Stimulated activated CD4-positive, alpha-beta T cell treated with anti-CD3 and anti-CD28 coated beads, TNF-alpha, amount 100 ng/mL, for 48 hours (primary cell): ENCODE data around the gene CCDC102B.
"Not testable (repeated sequence)": the region's sequence is repeated elsewhere in the genome, so short reads cannot be mapped to it uniquely, and the experiment has no call there.

ENCODE experiments used
- DNase-seq, 3 donors: peaks; one replicate each; pipeline ENCODE4 v3.0.0-alpha.2; 2020; ENCODE audit warnings: low read depth in 3 of 3

Gene CCDC102B

DNA sequence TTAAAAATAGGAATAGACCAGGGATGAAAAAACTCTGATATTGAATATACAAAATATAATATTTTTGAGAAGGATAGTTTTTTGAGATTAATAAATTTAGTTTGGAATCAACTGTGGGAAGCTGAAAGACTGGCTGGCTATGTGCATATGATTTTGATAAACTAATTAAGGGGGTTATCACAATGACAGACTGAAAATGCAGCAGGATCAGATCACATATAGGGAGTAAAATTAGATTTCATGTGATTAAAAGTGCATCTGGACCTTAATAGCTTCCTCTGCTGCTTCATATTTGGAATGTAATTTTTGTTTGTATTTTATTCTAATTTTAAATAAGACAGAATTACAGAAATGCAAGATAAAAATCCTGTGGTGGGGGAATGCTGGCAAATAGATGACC is 111.7 kb downstream of the CCDC102B start:
- DNase-seq, result no peak

DNA sequence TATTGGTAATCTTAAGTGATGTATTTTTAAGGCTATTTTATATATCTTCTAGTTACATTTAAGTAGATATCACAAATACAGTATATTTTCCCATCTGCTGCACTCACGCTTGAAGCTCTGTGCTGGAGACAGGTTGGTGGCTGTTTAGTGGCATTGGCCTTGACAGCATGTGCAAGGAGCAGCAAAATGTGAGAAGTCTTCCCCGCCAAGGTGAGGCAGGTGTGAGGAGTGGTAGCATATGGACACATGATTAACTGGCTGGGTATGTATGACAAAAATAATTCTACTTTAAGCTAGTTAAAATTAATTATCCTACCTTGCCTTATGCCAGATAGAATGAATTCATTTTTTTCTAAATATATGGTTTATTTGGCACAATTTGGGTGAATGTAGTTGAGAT is 117.2 kb downstream of the CCDC102B start:
- no peak for DNase-seq

DNA sequence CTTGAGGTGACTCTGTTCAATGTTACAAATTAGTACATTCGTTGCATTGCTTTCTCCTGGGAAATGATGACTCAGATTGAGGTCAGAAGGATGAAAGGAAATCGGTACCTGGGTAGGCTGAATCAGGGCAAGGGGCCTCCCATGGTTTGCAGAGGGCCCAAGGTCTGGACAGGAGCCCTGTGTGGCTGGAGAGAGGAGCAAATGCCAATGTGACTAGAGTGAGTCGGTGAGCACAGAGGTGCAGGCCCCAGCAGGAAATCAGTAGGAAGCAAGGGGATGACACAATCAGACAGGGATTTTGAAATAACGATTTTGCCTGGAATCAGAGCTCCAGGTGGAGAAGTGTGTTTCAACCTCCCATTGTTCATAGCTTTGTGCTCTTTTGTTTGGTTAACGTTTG is 118.9 kb downstream of the CCDC102B start:
- no peak for DNase-seq

DNA sequence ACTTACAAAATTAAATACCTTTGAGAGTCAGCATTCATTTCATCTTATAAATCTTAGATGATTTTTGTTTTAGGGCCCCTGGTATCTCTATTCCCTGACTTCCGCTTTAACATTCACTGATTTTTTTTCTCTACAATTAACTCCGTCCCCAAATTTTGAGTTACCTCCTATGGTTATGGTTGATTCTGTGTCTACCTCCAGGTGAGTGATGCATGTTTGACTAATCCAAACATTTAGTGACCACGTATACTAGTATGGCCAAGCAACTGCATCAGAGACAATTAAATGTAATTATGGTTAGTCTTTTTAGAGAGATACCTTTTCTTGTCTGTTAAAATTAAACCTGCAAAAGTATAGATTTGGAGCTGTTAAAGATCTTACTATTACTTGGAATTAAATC is 120.3 kb downstream of the CCDC102B start:
- no peak for DNase-seq

DNA sequence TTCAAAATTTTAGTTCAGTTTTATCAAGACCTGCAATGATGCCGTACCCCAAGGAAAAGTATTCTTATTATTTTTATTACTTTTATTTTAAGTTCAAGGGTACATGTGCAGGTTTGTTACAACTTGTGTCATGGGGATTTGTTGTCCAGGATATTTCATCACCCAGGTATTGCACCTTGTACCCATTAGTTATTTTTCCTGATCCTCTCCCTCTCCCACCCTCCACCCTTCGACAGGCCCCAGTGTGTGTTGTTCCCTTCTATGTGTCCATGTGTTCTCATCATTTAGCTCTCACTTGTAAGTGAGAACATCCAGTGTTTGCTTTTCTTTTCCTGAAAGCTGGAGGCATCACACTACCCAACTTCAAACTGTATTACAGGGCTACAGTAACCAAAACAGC is 122.0 kb downstream of the CCDC102B start:
- no peak for DNase-seq

DNA sequence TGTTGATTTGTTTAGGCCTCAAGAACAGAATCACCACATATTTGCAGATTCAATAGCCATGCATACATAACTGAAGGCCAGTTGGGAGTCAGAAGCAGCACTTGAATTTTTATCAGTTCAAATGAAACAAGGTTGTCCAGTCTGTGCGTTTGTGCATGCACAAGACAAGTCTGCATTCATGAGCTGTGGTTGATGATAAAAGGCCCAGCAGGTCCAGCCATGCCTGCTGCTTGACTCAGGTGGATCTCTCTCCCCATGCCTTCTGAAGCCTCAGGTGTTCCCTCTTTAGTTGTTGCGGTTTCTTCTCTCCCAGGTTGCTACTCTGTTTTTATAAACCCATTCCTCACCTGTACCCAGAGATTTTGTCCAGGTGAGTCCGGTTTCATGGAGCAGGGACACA is 124.5 kb downstream of the CCDC102B start:
- DNase-seq, result no peak

DNA sequence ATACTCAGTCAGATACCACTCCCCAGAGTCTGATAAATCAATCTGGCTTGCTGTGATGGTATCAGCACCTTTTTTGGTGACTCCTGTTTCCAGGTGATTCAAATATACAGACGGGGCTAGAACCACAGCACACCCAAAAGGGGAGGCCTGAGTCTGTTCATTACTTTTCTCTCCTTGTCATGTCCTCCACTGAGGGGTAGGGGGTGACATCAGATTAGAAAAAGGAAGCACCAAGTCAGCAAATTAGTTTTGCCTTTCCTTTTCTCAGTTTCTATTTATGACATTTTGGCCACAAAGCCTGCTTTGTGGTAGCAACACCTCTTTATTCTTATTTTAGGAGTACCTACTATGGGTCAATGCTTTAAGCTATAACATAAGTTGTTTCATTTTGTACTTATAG is 127.4 kb downstream of the CCDC102B start:
- no peak for DNase-seq

DNA sequence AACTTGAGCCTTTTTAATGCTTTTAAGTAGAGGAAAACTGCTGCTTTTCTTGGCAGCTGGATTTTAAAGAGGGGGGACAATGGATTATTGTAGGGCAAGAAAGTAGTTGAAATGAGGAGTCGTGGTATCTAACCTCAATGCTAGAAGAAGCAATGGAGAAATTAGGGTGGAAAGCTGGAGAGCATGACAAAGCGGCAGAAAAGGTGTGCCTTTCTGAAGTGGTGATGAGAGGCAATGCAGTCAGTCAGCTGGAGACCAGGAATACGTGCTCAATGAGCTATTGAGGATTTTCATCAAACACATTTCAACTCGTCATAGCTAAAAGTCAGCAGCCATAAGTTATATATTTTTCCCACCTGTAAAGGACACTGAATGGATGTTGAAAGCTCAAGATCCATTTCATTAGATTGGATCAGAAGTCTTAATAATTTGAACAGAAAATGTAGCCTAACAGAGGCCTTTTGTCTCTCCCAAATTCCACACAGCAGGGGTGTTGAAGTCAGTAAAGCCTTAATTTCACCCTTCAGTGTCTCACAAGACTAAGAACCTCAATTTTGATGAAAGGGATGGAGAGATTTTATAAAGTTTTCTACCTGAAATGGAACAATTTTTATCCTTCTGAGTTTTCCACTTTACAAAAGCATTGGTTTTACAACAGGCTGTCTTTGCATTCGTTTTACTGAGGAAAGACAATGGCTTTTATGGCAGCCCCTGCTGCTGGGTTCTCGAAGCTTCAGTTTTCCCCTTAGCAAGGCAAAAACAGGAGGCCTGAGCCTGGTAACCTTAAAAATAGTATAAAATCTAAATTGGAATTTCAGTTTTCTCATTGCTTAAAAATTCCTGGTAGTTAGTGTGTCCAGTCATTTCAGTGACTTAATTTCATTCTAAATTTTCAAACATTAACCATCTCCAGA is 131.1 kb downstream of the CCDC102B start:
- DNase-seq, result no peak

DNA sequence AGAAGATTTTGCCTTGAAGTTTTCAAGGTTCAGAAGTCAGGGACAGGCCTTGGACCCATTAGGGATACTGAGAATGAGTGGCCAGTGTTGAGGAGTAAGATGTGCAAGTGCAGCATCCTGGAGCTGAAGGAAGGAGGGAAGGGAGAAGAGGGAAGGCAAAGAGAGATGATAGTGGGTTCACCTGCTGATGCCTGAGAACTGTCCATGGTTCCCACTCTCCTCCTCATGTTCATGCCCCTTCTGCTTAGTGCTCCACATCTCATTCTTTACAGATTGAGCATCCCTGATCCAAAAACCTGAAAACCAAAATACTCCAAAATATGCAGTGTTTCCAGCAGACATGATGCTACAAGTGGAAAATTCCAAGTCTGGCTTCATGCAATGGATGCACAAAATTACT is 137.8 kb downstream of the CCDC102B start:
- DNase-seq, result no peak

DNA sequence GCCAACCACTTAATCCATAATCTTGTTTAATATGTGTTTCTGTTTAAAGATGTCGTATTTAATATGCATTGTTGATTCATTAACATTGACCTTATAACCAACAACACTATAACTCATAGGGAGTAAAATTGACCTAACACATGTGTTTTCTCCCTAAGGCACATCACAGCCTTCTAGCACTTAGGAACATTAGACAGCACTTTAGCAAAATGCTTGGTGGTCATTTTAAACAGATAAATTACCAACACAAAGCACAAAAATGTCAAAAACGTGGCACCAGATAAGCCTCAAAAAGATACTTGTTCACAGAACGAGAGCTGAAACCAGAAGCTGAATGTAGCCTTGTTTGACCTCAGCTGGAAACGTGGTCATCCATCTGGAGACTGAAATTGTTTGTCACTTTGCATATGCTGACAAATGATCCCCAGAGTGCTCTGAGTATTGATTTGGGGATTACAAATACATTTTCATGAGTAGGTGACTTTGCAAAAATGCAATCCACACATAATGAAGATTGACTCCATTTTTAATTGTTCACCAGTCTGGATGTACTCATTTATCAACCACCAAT is 139.2 kb downstream of the CCDC102B start:
- DNase-seq, result no peak

DNA sequence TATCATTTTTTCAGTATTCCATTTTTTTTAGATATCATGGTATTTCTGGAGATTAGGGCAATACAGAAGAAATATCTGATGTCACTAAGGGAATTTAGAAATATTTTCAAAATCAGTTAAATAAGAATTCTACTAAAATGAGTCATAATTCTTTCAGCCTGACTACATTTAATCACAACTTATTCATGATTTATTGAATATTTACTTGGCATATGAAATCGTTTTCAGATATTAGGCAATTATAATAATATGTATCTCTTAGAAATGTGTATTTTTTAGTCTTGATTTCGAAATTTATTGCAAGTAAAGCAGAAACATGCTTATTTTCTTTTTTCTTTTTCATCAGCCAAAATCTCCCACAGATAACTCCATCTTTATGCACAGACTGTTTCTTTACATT is 142.2 kb downstream of the CCDC102B start:
- DNase-seq, result no peak

DNA sequence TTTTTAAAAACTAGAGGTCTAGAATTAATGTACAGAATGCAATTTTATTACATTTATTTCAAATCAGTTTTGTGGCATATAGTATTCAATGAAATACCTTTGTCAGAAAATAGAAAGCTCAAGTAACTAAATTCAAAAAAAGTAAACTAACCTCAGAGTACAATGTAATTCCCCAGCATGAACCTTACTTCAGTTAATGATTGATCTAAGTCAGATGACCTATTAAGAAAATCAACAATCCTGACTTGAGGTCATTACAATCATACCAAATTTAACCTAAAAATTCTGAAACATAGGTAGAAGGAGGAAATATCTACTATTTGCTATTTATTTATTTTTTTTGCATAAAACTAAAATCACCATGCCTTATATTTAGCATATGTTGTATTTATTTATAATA is 142.9 kb downstream of the CCDC102B start:
- DNase-seq, result no peak

DNA sequence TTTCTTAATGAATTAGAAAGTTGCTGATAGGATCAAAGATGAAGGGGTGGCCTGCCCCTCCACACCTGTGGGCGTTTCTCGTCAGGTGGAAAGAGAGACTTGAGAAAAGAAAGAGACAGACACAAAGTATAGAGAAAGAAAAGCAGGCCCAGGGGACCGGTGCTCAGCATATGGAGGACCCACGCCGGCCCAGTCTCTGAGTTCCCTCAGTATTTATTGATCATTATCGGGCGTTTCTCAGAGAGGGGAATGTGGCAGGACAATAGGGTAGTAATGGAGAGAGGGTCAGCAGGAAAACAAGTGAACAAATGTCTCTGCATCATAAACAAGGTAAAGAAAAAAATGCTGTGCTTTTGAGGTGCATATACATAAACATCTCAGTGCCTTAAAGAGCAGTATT is 144.3 kb downstream of the CCDC102B start:
- no peak for DNase-seq

DNA sequence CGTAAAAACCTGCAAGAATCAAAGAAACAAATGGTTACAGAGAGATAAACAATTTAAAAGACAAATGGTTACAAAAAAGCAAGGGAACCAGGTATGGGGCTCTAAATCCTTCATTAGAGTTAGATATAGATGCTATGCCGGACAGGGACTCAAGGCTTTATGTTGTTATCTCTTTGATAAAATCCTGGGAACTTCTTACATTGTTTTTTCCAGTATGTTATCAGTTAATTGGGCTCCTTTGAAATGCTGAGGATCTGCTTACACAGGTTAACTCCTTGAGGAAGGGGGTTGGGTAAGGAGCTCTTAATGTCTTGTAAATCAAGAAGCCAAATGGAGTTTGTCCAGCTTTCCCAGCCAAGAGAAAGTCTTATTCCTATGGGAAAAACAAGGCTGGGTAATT is 146.0 kb downstream of the CCDC102B start:
- DNase-seq, result not testable (repeated sequence)

DNA sequence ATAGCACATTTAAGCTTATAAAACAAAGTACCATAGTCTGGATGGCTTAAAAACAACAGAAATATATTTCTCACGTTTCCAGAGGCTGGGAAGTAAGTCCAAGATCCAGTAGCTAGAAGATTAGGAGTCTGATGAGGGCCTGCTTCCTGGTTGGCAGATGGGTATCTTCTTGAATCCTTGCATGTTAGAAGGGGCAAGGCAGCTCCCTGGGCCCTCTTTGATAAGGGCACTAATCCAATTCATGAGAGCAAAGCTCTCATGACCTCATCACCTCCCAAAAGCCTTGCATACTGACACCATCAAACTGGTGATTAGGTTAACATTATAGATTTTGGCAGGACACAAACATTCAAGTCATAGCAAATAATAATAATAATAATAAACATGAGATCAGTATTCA is 146.4 kb downstream of the CCDC102B start:
- DNase-seq, result no peak

DNA sequence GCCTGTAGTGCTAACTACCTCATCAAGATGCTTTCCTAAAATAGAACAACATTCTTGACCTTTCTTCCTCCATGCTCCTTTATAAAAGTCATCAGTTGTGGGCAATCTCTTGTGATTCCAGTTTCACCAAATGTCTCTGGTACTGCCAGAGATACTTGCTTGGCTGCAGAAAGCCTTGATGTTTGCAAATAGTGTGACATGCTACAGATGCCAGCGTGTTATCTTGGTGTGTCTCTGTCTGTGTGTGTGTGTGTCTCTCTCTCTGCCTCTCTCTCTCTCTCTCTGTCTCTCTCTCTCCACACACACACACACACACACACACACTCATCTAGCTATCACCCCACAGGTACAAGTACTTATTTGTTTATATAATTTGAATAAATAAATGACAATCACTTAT is 146.9 kb downstream of the CCDC102B start:
- no peak for DNase-seq

DNA sequence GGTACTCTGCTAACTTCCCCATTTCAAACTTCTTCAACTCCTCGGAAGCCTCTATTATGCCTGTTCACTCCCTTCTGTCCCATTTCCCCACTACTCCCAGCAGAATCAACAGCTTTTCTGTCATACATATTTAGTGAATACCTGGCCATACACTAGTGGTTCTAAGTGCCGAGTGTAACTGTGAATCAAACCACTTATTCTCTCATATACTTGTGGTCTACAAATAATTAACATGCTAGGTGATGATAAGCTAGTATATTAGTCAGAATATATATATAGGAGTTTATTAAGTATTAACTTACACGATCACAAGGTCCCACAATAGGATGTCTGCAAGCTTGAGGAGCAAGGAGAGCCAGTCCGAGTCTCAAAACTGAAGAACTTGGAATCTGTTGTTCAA is 150.7 kb downstream of the CCDC102B start:
- DNase-seq, result no peak

DNA sequence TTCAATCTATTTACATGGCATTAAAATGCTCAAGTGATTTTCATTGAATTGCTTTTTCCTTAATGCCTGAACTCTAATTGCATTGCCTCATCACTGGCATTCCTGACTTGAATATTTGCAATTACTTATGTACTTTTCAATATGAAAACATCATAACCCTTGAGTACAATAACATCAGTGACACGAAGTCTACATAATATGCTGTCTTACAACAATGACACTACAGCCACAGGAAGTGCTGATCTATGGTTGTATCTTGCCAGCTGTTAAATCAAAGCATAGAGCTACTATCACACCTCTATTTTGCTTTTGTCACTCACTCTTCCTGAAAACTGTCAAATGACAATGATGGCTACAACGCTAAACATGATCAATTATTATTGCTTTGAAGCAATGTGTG is 156.9 kb downstream of the CCDC102B start:
- DNase-seq, result no peak

DNA sequence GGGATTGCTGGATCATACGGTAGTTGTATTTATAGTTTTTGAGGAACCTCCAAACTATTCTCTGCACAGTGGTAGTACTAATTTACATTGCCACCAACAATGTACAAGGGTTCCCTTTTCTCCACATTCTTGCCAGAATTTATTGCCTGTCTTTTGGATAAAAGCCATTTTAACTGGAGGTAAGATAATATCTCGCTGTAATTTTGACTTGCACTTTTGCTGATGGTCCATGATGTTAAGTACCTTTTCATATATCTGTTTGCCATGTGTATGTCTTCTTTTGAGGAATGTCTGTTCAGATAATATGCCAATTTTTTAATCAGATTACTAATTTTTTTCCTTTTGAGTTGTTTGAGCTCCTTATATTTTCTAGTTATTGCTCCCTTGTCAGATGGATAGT is 158.8 kb downstream of the CCDC102B start:
- DNase-seq, result no peak

DNA sequence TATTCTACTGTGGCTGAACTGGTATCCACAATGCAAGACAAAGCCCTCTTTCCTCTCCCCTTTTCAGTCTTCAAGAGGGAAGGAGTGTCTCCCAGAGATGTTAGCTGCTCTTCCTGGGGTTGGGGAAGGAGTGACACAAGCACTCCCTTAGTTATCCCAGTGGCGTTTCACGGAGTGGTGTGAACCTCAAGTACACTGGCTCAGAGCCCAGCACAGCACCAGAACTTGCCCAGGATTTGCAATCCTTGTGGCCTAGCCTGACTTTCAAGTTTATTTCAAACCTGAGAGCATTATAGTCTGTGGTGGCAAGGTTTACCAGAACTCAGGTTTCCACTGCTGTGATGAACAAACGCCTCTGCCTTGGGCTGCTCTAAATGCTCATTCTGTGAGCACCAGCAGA is 162.5 kb downstream of the CCDC102B start:
- no peak for DNase-seq

DNA sequence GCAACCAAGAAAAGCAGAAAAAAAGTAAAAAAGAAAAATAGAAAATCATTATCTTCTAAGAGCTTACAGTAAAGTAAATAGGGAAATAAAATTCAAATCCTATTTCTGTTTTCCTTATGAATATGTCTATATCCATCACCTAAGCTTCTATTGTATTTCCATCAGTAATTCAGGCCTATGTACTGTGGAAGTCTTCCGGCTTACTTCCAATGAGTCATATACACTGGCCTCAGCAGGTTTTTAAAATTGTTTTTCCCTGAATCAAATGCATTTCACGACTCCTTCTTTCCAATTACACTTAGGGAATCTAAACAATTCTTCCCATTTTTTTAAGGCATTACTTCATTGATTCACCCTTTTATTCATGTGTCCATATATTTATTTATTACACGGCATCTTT is 164.7 kb downstream of the CCDC102B start:
- DNase-seq, result no peak

DNA sequence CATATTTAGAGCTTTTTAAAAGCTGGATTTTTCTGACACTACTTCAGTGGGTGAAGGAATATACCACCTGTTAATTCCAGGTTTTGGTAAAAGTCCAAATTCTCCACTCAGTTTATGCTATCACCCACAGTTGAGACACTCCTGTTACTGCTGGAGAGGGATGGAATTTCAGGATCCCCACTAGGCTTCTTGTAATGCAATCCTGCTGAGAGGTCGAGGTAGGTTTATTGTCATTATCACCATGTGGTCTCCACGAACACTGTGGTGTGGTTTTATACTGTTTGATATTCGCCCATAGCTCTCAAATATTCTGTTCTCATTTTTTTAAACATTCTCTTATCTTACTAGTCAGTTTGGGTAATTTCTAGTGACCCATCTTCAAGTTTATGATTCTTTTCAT is 167.9 kb downstream of the CCDC102B start:
- DNase-seq, result no peak

DNA sequence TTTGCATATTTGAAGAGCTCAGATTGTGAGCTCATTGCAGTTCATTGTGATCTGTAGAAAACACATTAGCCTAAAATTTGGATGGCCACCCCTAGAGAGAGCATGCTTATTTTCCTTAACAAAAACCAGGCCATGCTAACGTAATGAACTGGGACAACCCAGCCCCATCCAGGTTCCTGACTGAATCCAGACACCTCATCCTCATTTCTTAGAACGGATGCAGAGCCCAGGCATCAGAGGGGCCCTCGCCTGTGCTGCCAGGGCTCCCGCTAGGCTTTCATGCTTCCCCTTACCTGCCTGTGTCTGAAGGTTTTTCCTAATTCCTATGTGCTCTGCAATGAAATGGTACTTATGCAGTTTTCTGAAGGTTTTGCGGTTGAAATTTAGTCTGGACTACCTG is 171.1 kb downstream of the CCDC102B start:
- no peak for DNase-seq

DNA sequence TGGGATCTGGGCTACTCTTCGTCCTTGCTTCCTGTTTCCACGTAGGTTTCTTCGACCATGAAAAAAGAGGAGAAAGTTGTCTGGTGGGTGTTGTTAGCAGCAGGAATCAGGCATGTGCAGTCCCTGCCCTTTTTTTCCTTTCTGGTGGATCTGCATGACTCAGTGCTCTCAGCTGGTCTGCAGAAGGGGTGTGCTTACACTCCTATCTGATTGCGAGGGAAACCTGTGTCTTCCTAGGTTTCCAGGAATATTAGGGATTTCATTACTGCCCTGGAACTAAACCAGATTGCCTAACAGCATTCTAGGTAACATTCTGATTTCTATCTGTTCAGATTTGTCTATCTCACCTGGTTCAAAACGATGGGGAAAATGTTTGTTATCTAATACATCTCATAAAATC is 174.3 kb downstream of the CCDC102B start:
- DNase-seq, result no peak
